GM19035 (cell line): Measurements from ENCODE around the gene TESMIN.

ENCODE experiments used
- ATAC-seq: cut with Tn5 transposase; IDR thresholded peaks from one replicate; pipeline ENCODE4 v1.9.1; 2021; ENCODE audit not compliant: unreplicated experiment

Gene TESMIN

GRCh38 chr11:68751331-68751856 lies at the start of gene TESMIN:
TESMIN (minus strand) TSS chr11:68751520; CDS start chr11:68750660, 860 bp downstream.
- ATAC-seq, result peak; percentile 61

- ATAC-seq, result no peak
These were observed 47.0 kb upstream of the TESMIN start for GRCh38 chr11:68798221-68798813.

- no peak for ATAC-seq
These were observed 45.5 kb upstream of the TESMIN start for GRCh38 chr11:68796801-68797200.

- no peak for ATAC-seq
These were observed 41.2 kb upstream of the TESMIN start for GRCh38 chr11:68792400-68792966.

GRCh38 chr11:68784653-68785052 lies 33.3 kb upstream of the TESMIN start:
- ATAC-seq, result no peak

GRCh38 chr11:68783216-68783821 lies 32.0 kb upstream of the TESMIN start:
- ATAC-seq, result no peak

- no peak for ATAC-seq
These were observed 31.4 kb upstream of the TESMIN start for GRCh38 chr11:68782711-68783110.

GRCh38 chr11:68780829-68781228 lies 29.5 kb upstream of the TESMIN start:
- no peak for ATAC-seq

GRCh38 chr11:68778205-68778604 lies 26.9 kb upstream of the TESMIN start:
- ATAC-seq, result no peak

GRCh38 chr11:68776442-68777235 lies 25.3 kb upstream of the TESMIN start:
- ATAC-seq, result no peak

GRCh38 chr11:68775951-68776388 lies 24.6 kb upstream of the TESMIN start:
- no peak for ATAC-seq

GRCh38 chr11:68774194-68774585 lies 22.9 kb upstream of the TESMIN start:
- no peak for ATAC-seq

- no peak for ATAC-seq
These were observed 22.3 kb upstream of the TESMIN start for GRCh38 chr11:68773521-68774193.

- ATAC-seq, result no peak
These were observed 21.6 kb upstream of the TESMIN start for GRCh38 chr11:68772936-68773335.

- ATAC-seq, result no peak
These were observed 19.5 kb upstream of the TESMIN start for GRCh38 chr11:68770781-68771180.

- ATAC-seq, result no peak
These were observed 16.4 kb upstream of the TESMIN start for GRCh38 chr11:68767672-68768071.

- no peak for ATAC-seq
These were observed 15.5 kb upstream of the TESMIN start for GRCh38 chr11:68766786-68767185.

- ATAC-seq, result no peak
These were observed 13.4 kb upstream of the TESMIN start for GRCh38 chr11:68764746-68765145.

GRCh38 chr11:68763926-68764657 lies 12.8 kb upstream of the TESMIN start:
- no peak for ATAC-seq

- ATAC-seq, result no peak
These were observed 11.9 kb upstream of the TESMIN start for GRCh38 chr11:68763181-68763721.
